Pancreas (tissue), 10 donors: ENCODE results near the gene MRPS18B. TPM values are rescaled to one million over a fixed set of nuclear protein-coding genes. Genes with fewer than 3 reads are reported as not detected.

Experiments
- ATAC-seq, 4 donors: fragments of 200-7000 bp; cut with Tn5 transposase; one replicate each; pipeline versions ENCODE4 v1.8.0 to v1.9.1; 2020; ENCODE audit warnings: mild to moderate bottlenecking in 4 of 4, moderate library complexity in 4 of 4
- DNase-seq, 6 donors: peaks; one replicate each; pipeline ENCODE4 v3.0.0-alpha.2; 2020
- FAIRE-seq: peaks from 2 replicates; lab custom pipeline; 2012; peaks lifted over from hg19 to GRCh38; lab: Jason Lieb, UNC
- H3K27ac ChIP-seq, 4 donors: fragments of 200-600 bp; sonication (generic); 1 replicate in 3 of 4; 2 replicates in 1 of 4; pipeline versions ENCODE4 v1.5.0 to v1.8.0; 2020
- H3K27me3 ChIP-seq, 4 donors: fragments of 200-600 bp; one replicate each; pipeline ENCODE4 v1.8.0; 2021
- H3K36me3 ChIP-seq, 3 donors: fragments of 200-600 bp; sonication (generic) in 1 of 3; one replicate each; pipeline versions ENCODE4 v1.5.0 to v1.8.0; 2020 to 2021
- H3K4me1 ChIP-seq, 3 donors: fragments of 200-600 bp; one replicate each; pipeline ENCODE4 v1.8.0; 2021
- H3K4me3 ChIP-seq, 4 donors: fragments of 200-600 bp; sonication (generic) in 2 of 4; one replicate each; pipeline versions ENCODE4 v1.5.0 to v1.8.0; 2020 to 2021
- H3K9me3 ChIP-seq, 4 donors: fragments of 200-600 bp; one replicate each; pipeline ENCODE4 v1.8.0; 2021
- CTCF ChIP-seq, 4 donors: fragments of 200-600 bp; sonication (generic) in 3 of 4; IDR thresholded peaks; one replicate each; pipeline versions ENCODE4 v1.5.0 to v1.8.0; 2021; ENCODE audit warnings: antibody characterized with exemption in 4 of 4
- WGBS, 2 donors: extraction: QIAGEN DNeasy Blood & Tissue Kit; methylation state at CpG; one replicate each; pipeline ENCODE4 v1.1.7; 2013; 5-methylcytosine and 5-hydroxymethylcytosine counted together
- intact Hi-C, 3 donors: fragments of 100-400 bp; cut with DNase I; formaldehyde crosslinking; loops; one replicate each; pipeline versions ENCODE4 v1.11.1 to v1.14.2; 2022
- polyA plus RNA-seq, 2 donors: library from polyadenylated mRNA; stranded (reverse); fragments of 200-250 nt; gene quantifications; one replicate each; pipeline ENCODE4 v1.2.3, GENCODE V29; 2013
- total RNA-seq, 6 donors: library from RNA; stranded (reverse); fragmentation: NEBNext Ultra II Directional in 4 of 6; extraction: Animal tissue kit (Norgen Biotek cat#: 25700) in 4 of 6; gene quantifications; one replicate each; pipeline versions ENCODE4 v1.2.1 to v1.2.4, GENCODE V29; 2021 to 2023
- donor health status: healthy with polysubstance abuse.
- donor health status: DM: no; HTN: no; CAD: no; lungs with moderate emphysema.
- donor health status: DM: no; HTN: no; CAD: no.
- donor health status: control.
- donor health status: control.
- donor health status: Bipolar disorder and iron deficiency.
- donor health status: DM: yes; HTN: yes; CAD: no.
- donor health status: DM: no; HTN: no; CAD: no.
- donor health status: DM: no; HTN: no; CAD: no.
- donor health status: DM: yes; HTN: yes; CAD: no.

MRPS18B gene
- total and polyA plus RNA-seq, 8 donors = 22.9 to 41.1 (median 29.1) TPM

DNA sequence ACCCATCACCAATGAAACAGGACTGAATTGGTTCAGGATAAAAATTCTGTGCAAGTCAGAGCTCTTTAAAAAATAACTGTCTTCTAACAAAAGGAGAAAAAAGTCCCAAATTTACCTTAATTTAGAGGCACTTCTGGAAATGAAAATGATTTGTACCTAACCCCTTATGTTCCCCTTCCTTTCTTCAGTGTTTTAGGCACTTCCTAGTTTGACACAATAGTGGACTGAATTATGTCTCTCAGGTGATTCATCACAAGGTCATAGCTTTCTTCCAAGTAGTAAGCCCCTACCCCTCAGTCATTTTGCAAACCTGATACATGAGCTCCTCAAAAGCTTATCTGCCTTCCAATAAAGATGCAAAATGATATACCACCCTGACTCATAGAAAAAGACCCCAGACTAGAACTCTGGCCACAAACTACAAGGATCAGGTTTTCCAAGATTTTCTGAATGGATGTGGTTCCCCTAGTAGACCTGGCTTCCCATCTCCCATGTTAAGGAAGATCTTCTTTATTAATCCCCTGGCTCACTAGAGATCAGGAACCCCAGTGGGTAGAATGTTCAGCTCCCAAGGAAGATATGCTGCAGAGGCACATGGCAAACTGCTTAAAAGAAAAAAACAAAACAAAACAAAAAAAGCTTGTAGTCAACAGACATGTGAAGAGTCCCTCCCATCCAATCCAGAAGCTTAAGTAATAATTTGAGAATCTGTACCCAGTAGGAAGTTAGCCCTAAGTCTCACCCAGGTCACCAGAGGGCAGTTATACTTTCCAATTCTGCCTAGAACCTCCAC is 4.2 kb upstream of the MRPS18B start:
- DNase-seq (no peak), ATAC-seq (no peak), FAIRE-seq (no peak)
- peaks cover 0 to 22% (median 6%) of the 10 kb centered on the region in 3 donors for H3K36me3 ChIP-seq
- H3K9me3 ChIP-seq = no peaks in the 10 kb centered on the region
- H3K27ac ChIP-seq = peak overlapping the region in 3 of 4 donors; percentile 92 to 98 (median 98)
- TF ChIP-seq CTCF (IDR thresholded peaks at IDR 0.05) = no peak
- H3K4me3 ChIP-seq = peak overlapping the region in 3 of 4 donors; percentile 5 to 93 (median 79)
- intact Hi-C loops = no loop called here
- H3K4me1 ChIP-seq = peaks cover 18 to 38% (median 32%) of the 10 kb centered on the region in 3 donors
- no peaks in the 10 kb centered on the region for H3K27me3 ChIP-seq

DNA sequence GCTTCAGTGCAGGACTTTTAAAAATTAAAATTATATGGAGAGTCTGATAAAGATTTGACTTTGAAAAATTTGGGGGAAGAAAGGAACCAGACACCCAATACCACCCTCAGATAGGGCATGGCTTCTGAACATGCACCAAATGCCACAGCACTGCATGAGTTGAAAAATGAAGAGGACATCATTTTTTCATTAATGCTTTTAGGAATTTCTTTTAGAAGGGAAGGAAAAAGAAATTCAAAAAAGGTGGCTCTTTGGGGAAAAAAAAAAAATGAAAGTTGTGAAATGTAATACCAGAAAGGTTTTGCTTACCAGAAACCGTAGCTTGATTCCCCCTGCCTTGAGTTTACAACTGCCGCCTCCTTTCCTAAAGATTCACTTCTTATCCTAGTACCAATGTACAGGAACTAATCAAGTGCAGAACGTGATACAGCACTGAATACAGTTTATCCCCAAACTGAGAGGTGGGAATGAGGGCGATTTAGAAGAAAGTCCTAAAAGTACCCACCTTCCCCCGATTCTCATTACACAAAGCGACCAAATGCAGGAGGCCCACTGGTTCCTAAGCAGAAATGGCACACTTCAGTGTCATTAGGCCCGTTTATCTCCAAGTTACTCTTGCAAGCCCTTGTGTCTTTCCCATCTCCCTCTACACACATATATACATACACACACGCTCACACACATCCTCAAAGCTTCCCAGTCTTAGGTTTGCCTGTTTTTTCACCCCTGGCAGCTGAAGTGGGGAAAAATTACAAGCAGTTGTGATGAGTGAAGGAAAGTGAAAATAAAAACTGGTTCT is 3.4 kb upstream of the MRPS18B start:
- DNase-seq (no peak), FAIRE-seq (no peak), ATAC-seq (no peak)
- intact Hi-C loops = no loop called here
- Histone ChIP-seq H3K4me3 (peak overlapping the region in 3 of 4 donors; percentile 5 to 93 (median 79)), H3K36me3 (peaks cover 0 to 14% (median 6%) of the 10 kb centered on the region in 3 donors), H3K4me1 (peaks cover 22 to 46% (median 32%) of the 10 kb centered on the region in 3 donors), H3K9me3 (no peaks in the 10 kb centered on the region), H3K27ac (peak overlapping the region; percentile 92 to 98 (median 98)), H3K27me3 (no peaks in the 10 kb centered on the region)
- TF ChIP-seq CTCF (IDR thresholded peaks at IDR 0.05) = no peak
- 11 to 15% methylated on average over 8 of the region's 8 CpGs for WGBS, 2 donors

GRCh38 chr6:30614843-30615218 is 2.8 kb upstream of the MRPS18B start:
- FAIRE-seq (peak; percentile 98), DNase-seq (peak in 5 of 6 donors; percentile 78 to 94 (median 92)), ATAC-seq (peak; percentile 58 to 77 (median 70))
- H3K27ac ChIP-seq = peak overlapping the region; percentile 92 to 98 (median 98)
- 0% methylated on average over 6 of the region's 6 CpGs for WGBS, 2 donors
- H3K4me1 ChIP-seq = peaks cover 24 to 44% (median 32%) of the 10 kb centered on the region in 3 donors
- TF ChIP-seq CTCF (IDR thresholded peaks at IDR 0.05) = no peak
- intact Hi-C loops = no loop called here
- H3K27me3 ChIP-seq = no peaks in the 10 kb centered on the region
- peak overlapping the region in 3 of 4 donors; percentile 79 to 93 (median 90) for H3K4me3 ChIP-seq
- H3K9me3 ChIP-seq = no peaks in the 10 kb centered on the region
- peaks cover 0 to 9% (median 6%) of the 10 kb centered on the region in 3 donors for H3K36me3 ChIP-seq

DNA sequence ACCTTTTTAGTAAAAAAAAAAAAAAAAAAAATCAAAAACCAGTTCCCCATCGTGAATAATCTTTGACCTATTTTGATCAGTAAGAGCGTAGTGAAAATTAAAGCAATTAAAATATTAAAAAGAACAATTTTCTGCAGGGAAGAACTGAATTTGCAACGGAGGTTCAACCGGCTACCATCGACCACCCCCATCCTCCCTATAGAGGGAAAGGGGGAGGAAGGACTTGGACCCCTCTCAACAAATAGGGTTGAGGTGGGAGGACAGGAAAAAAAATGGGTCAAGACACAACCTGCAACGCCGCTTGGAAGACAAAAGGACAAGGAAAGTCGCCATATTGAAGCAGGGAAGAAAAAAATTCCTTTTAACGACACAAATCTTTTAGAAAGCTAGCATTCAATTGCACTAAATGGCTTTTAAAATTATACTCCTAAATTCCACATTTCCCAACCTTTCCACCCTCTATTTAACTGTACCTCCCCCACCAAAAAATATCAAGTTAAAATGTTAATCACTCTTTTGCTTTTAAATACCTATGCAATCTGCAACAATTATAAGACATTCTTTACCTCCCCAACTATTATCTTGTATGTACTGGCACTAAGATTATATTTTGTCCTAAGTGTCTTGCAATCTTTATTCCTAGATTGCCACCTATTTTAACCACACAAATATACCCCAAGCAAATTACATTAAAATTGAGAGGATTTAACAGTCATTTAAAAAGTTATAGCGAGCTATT is 2.3 kb upstream of the MRPS18B start:
- no peak for FAIRE-seq
- H3K4me1 ChIP-seq = peaks cover 24 to 44% (median 32%) of the 10 kb centered on the region in 3 donors
- peak overlapping the region; percentile 76 to 93 (median 84) for H3K4me3 ChIP-seq
- H3K36me3 ChIP-seq = peaks cover 0 to 13% (median 6%) of the 10 kb centered on the region in 3 donors
- no peaks in the 10 kb centered on the region for H3K9me3 ChIP-seq
- peak overlapping the region; percentile 92 to 98 (median 98) for H3K27ac ChIP-seq
- peak in 3 of 6 donors; percentile 53 to 64 (median 58) for DNase-seq
- no peaks in the 10 kb centered on the region for H3K27me3 ChIP-seq
- intact Hi-C loops = no loop called here
- 0% methylated on average over 10 of the region's 10 CpGs for WGBS, 2 donors
- peak in 3 of 4 donors; percentile 6 to 20 (median 13) for ATAC-seq
- no peak for TF ChIP-seq CTCF (IDR thresholded peaks at IDR 0.05)
